Activated T-cell treated with anti-CD3 and anti-CD28 coated beads, Interleukin-2, amount 50 U/mL, for 1 hour (primary cell): Measurements from ENCODE around the gene UNC5C.

Experiments
- DNase-seq: peaks from one replicate; pipeline ENCODE4 v3.0.0-alpha.2; 2020

Gene UNC5C

DNA sequence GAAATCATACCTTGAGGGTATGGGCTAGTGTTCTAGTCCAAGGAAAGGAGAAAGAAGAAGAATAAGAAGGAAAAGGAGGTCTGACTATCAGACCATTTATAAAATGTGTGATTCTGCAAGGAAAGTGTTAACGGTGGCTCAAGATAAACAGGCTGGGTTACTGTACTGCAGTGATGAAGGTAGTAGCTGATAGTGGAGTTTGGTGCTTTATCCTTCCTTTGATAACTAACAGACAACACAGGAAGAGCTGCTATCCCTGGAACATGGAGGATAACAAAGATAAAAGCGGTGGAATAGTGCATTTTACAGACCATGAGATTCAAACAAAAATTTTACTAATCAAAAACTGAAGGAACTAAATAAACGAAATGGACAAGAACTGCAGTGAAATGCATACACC, 2.6 kb downstream of the UNC5C start:
- DNase-seq: no peak

DNA sequence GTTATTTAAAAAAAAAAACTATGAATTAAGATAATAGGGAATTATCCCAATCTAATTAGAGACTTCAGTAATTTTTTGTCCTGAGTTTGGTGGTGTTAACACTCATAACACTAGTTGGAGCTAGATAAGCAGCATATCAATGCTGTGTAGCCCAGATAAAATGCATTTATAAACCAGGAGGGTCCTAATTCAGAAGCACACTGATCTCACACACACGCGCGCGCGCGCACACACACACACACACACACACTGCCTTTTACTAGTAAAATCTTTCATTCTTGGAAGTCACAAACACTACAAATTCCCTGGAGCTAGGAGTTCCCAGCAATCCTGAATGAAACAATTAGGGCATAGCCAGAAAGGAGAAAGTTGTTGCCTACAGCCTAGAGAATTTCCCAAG, 3.2 kb downstream of the UNC5C start:
- no peak for DNase-seq

DNA sequence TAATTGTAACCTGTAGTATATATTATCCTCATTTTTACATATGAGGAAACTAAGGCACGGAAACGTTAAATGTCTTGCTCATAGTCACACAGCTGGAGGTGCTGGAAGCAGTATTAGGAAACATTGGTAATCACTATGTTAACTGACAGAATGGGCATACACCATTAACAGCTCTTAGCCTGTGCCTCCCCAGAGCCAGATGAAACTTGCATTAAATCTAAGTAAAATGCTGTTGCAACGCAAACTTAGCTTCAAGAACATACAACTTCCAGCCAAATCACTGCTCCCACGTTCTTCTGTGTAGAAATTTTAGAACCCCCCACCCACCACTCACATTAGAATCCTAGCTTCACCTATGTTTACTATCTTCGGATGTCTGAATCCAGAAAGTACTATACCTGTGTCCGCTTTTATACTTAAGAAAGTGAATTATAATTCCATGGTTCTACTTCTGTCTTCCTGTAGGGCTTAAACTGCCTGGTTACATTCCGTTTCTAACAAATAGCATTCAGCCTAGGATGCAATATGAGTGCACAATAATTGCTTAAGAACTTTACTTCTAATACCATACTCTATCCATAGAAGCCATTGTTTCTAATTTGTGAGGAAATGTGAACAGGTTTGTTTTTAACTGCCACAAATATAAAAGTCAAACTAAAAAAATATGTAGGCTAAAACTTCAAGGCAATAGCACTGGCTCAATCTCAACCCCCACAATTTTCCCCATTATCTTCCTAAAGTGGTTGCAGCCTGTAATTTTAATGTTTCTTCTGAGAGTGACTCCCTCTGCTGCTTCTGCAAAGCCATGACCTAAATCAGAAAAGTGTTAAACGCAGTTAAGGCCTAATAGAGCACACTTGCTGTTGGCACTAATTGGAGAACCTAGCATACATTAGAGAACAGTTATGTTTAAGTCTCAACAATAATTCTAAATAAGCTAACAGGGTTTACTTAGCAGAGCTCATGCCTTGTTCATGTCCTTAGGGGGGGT, 4.4 kb downstream of the UNC5C start:
- no peak for DNase-seq

DNA sequence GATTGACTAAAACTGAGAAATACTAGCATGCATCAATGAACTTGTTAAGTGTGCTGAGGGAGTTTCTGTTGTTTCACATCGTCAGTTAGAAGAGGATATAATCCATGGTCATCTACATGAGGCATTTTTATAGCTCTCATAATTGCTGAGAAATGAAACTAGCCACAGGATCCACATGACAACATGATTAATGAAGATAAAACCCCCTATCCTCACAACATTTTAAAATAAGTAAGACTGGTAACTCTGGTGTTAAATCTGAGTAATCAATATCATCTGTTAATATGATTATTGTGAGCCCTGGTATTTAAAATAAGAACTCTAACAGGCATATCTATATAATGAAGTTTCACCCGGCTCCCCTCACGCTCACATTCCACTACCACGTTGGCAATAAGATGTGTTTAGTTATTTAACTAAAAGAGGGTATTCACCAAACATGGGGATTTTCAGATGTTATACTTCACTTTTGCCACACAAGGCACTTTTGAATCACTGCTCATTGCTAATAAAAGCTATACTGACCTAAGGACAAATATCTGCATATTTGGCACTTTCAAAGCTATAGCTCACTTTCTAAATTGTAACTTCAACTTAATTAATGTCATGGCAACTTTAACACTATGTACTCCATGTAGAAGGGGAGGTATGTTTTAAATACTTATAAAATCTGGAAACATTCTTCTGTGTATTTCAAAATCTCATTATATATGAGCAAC, 6.7 kb downstream of the UNC5C start:
- DNase-seq: no peak

DNA sequence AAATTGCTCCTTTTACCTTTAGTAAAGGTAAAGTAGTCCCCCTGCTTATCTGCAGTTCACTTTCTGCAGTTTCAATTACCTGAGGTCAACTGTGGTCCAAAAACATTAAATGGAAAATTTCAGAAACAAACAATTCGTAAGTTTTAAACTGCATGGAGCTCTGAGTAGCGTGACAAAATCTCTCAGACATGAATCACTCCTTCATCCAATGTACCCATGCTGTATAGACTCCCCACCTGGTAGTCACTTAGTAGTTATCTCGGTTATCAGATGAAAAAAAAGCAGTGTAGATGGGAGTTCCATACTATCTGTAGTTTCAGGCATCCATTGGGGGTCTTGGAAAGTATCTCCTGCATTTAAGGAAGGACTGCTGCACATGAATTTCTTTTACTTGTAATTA, 7.7 kb downstream of the UNC5C start:
- DNase-seq: no peak

DNA sequence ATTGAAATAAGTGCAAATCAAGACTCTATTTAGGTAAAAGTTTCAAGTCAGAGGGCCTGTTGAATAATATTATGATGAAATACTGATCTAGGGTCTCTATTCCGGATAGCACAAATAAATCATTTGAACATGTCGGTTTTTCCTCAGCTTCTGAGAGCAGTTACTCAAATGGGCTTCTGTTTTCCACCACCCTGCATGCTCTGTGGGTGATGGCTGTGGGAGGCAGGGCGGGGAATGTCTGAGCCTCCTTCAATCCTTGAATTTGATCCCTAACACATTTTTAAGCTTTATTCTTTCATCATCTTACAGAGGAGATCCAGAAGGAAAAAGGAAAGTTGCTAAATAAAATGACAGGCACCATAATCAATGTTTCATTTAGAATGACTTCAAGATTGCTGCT, 8.5 kb downstream of the UNC5C start:
- no peak for DNase-seq

DNA sequence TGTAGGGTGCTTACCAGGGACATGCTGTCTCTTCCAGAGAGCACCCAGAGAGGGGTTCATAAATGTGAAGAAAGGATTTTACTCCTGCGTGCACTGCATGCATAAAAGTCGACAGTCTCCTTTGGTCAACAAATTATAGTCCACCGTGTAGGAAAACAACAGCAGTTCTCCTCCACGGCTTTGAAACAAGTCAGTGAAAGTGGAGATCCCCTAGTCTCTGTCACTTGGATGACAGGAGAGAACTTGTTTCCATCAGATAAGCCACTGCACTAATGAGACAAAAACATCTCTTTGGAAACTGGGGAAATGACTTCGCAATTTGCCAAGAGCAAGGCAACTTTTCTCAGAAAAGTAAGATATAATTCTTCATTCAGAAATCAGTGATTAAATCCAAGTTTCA, 9.7 kb downstream of the UNC5C start:
- no peak for DNase-seq

DNA sequence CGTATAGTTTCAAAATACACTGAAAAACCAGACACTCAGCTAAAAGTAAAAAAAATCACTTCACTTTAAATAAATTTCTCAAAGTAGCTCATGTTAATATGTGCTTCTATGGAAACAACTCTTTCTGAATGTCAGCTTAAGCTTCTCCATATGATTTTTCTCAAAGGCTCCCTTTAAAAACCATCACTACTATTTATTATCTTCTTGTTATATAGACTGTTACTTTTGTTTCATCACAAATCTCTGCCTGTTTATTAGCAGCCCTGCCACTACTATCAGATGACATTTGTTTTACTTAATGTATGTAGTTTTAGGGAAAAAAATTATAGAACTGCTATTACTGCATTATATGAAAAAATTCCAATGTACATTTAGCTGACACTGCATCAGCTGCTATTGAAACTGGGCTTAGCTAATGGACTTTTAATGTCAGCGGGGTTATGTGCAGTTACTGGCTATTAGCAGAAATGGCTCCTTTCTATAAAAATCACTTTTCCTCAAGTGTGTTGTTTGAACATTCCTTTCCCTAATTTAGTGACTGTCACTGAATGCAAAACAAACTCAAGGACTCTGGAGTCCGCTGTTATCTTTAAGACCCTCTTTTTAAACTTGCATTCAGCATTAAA, 10.8 kb downstream of the UNC5C start:
- no peak for DNase-seq

DNA sequence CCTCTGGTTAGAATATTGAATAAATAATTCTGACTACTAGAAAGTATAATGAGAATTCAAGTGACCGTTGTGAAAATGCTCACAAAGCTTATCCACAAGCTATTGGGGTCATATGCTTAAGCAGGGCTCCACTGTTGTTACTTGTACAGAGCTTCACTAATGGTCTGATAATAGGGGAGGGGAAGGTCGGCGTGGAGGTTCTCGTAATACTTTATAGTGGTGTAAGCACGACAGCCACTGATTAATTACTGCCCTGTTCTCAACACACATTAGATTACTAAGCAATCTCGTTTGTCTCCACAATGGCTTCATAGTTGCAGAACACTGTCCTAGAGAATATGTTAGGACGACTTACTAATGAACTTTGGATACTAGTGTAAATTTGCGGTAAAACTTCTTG, 11.6 kb downstream of the UNC5C start:
- no peak for DNase-seq

DNA sequence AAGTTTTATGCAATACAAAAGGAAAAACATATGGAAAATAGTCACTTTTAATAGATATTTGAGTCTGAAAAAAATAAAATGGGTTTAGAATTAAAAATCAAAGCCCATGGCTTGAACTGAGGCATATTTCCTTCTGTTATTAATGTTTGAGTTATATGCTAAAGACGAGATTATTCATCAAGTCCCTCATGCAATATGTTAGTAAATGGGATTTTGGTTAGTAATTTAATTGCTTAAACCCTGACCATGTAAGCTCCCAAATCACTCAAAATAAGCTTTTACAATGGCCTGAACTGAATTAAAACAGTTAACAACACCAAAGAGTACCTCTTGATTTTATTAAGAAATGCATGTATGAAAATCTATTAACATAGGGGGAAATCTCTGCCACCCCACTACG, 12.1 kb downstream of the UNC5C start:
- DNase-seq: no peak

DNA sequence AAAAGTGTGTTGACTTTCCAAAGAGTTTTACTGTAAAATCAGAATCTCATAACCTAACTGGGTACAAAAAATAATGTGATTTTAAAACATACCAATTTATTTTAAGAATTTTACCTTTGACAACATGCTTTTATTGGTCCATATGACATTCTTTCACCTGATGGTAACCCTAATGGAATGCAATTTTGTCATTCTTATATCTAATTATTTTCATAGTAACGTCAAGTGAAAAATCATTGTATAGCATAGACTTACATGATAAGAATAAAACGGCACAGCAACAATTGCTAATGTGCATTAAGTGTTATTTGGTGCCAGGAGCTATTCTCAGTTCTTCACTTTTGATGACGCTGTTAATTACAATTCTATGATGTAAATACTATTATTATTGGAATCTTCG, 13.6 kb downstream of the UNC5C start:
- DNase-seq: no peak

DNA sequence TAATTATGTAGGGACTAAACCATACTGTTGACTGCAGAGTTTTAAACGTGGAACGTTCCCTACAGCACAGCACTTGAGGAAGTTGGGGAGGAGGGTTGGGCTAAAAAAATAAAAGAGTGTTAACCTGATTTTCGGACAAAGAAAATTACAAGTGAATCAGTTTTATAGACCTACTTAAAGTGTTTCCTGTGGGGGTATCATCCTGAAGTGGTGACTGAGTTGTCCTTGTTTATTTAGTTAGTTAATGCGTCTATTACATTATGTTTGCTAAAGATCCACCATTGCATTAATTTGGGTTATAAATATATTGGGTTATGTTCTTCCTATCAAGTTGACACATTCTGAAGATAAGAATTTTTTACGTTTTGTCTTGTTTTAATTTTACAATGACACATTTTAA, 14.7 kb downstream of the UNC5C start:
- no peak for DNase-seq

DNA sequence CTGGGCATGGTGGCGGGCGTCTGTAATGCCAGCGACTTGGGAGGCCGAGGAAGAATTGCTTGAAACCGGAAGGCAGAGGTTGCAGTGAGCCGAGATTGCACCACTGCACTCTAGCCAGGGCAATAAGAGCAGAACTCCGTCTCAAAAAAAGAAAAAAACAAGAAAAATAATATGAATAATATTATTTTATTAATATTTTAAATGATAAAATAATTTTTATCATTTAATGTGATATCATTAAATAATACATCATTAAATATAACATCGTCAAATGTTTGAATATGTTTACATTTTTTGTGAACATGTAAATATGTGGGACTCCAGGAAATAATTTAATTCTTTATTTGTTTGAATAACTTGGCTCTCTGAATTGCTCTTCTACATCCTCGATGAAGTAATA, 15.5 kb downstream of the UNC5C start:
- DNase-seq: no peak

DNA sequence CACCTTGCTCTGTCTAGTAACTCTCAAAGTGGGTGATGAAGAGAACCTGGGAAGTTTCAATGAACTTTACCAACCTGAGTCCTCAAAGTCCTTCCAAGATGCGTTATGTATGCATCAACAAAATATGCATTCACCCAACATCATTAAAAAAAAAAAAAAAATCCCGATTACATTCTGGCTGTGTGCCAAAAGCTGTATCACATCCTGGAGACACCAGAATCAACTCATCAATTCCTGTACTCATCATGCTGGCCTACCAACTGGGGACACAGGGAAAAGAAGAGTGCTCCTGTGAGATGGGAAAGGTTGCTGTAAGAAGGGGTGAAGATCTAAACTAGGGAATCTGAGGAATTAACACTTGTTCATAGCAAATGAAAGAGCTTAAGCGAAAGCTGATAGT, 16.5 kb downstream of the UNC5C start:
- DNase-seq: no peak

DNA sequence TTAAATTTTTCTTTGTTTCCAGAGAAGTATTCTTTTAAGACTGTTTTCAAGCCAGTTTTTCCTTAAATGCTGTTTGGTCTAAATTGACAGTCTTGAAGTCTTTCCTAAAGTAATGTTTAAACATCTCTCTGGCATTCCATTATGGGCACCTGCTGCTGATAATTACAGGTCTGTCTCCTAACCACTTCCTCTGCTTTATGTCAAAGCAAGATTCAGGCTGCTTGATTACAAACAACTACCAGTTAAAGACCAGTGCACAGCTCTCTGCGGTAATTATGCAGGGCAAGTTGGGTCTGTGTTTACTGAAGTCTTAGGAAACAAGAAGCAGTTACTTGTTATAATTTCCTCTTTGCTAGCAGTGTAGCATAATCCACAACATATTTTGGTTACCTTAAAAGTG, 17.6 kb downstream of the UNC5C start:
- DNase-seq: no peak

DNA sequence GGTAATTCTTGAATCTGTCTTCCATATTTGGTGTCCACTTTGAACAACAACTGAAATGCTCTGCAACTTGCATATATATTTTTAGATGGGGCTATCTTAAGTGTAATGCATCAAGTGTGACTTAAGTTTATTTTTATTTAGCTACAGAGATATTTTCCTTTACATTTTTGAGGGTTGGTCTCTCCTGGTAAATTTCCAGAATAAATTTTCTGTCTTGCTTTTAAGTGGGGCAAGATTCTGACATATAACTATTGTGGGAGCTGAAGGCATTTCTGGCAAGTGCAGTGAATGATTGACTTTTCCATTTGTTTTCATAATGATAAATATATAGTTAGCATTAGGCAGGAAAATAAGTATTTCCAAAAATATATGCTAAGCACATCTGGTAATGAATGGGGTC, 18.8 kb downstream of the UNC5C start:
- no peak for DNase-seq

DNA sequence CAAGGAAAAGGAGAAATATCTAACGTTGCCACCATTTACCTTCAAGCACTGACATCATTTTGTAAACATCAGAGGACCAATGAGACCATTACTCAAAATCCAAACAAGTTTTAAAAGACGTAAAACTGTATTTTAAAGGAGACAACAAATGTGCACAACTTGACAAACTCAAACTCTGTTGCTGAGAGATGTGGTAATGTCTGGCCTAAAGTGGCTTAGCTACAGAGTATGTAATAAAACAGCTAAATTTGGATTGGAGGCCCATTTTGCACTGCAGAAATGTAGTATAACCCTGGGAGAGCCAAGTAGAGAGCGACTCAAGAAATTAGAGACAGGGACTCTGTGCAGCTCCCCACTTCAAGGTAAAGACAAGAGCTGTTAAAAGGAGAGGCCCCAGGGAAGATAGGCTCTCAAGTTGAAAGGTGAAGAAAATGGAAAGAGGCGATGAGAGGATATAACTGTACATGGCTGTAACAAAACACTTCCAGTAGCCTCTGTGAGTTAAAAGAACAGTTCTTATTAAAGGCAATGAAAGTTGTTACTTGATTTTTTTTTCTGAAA, 20.3 kb downstream of the UNC5C start:
- DNase-seq: no peak

DNA sequence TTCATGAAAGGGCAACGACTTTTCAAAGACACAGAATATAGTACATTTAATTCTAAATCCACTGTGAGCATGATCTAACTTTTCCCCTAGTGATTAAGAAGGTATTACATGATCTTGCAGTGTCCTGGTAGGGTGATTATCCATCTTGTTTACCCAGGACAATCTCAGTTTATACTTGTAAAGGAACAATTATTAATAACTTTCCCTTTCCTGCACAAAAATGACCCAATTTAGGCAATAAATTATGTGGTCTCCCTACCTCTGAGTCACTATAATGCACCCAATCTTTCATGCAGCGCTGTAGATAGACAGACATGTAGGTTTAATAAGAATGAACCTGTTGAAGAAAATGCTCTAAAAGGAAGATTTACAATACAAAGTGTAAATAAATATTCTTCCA, 22.7 kb downstream of the UNC5C start:
- no peak for DNase-seq

DNA sequence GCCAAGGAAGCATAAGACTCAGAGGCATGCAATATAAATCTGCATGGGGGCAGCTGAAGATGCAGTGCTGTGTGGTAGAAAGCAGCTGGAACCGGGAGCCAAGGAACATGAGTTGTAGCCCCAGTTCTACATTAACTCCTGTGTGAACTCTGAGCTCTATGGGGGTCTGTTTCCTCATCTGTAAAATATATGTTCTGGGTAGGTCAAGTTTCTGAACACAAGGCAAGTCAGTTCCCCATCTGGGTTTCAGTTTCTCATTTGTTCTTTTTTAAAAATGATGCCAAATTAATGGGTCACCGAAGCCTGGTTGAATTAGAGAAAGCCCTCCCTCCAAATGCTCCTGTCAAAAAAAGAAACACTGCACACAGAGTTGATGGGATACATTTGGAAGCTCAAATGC, 24.0 kb downstream of the UNC5C start:
- DNase-seq: no peak

DNA sequence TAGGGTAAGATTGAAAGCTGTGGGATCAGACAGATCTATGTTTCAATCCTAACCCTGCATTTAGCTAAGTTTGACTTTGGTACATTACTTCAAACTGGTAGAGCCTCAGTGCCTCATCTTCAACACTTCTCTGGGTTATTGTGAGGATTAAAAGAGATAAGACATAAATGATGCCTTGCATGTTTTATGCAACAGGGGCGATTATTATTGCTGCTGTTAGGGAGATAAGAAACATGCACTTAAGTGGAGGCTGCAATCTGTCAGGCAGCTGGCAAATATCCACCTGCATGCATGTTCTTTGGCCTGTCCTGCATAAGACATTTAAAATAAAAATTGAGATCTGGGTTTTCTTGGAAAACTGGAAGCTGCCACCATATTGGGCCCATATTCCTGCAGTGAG, 24.6 kb downstream of the UNC5C start:
- DNase-seq: no peak

DNA sequence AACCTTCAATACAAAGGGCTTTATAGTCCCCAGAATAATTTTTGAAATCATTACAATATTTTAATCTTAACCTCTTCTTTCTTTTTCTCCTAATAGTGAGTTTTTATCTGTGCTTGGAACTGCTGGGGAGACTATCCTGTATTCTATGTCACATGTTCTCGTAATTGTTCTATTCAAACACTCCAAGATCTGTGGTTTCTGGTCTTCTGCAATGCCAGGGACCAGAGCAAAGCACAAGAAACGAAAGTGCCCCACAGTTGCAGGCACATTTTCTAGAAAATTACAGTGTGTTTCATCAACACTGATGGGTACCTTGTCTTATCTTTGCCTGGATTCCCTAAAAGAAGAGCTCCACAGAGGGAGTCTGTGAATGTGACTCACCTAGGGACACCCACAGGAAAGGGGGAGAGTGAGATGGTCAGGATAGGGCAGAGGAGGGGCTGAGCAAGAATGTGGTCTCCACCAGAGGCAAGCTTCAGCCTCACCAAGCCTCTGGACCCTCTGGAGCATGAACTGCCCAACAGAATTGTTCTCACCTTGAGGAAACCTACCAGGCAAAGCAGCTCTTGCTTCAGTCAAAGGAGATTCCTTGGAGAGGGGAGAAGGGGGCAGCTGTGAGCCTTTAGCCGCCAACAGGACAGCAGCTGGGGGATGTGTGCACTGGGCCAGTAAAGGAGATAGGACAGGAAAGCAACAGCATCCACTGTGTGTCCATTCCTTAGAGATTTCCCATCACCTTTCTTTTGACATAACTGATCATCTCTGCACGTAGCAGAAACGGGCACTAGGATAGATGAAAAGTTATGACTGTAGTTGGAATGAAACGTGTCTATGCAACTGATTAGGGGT, 25.9 kb downstream of the UNC5C start:
- no peak for DNase-seq

DNA sequence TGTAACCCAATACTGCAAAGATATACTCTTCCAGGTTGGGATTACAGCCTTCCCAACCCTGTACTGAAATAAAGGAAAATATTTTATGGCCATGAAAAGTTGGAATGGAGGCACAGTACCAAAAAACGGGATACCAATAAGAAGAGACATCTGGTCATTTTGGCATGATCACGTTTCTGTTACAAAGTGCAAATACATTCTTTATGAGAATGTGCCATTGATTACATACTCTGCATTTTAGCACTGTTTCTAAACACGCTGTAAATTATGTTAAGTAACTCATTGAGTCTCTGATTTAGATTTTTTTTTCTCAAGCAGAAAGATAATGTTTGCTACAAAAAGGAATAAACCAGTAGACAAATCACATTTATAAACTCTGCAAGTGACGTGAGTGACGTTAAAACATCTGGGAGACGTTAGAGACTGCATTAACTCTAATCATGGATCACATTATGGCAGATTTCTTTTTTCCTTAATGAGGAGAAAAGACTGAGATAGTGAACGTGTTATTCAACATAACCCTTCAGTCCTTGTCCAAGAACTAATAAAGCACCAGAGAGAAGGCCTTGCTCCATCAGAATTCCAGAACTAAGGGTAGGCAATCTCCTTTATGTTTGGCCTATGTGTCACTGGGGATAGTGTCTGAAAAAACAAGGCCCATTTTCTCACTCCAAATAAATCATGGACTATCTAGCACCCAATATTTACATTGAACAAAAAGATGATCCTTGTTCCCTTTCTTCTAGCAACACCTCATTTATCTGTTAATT, 31.0 kb downstream of the UNC5C start:
- DNase-seq: no peak
